Endothelial cell (in vitro differentiated cells): Measurements from ENCODE around the gene TACO1. TPM values are rescaled to one million over a fixed set of nuclear protein-coding genes. Genes with fewer than 3 reads are reported as not detected.

ENCODE experiments used
- DNase-seq: peaks from one replicate; pipeline ENCODE4 v3.0.0; 2021; ENCODE audit warnings: low spot score
- H3K27ac Mint-ChIP-seq: one replicate; pipeline ENCODE4 v1.8.0; 2021; ENCODE audit warnings: mixed read lengths, inconsistent platforms; ENCODE audit not compliant: unreplicated experiment
- H3K27me3 Mint-ChIP-seq: one replicate; pipeline ENCODE4 v1.8.0; 2021; ENCODE audit warnings: mild to moderate bottlenecking, moderate library complexity, mixed read lengths, inconsistent platforms; ENCODE audit not compliant: unreplicated experiment
- H3K36me3 Mint-ChIP-seq: one replicate; pipeline ENCODE4 v1.8.0; 2021; ENCODE audit warnings: mild to moderate bottlenecking, low read depth, mixed read lengths, inconsistent platforms; ENCODE audit not compliant: unreplicated experiment
- H3K4me1 Mint-ChIP-seq: one replicate; pipeline ENCODE4 v1.8.0; 2021; ENCODE audit warnings: mild to moderate bottlenecking, mixed read lengths, inconsistent platforms; ENCODE audit not compliant: unreplicated experiment
- H3K4me3 Mint-ChIP-seq: one replicate; pipeline ENCODE4 v1.8.0; 2021; ENCODE audit warnings: mild to moderate bottlenecking, mixed read lengths, inconsistent platforms; ENCODE audit not compliant: unreplicated experiment
- H3K9me3 Mint-ChIP-seq: one replicate; pipeline ENCODE4 v1.8.0; 2021; ENCODE audit warnings: mixed read lengths, inconsistent platforms; ENCODE audit not compliant: unreplicated experiment
- total RNA-seq: library from RNA; stranded (reverse); fragmentation: NEBNext Ultra II Directional; extraction: Animal tissue kit (Norgen Biotek cat#: 25700); gene quantifications from one replicate; pipeline ENCODE4 v1.2.1, GENCODE V29; 2021; ENCODE audit not compliant: unreplicated experiment
- TF ChIP-seq, protein P1 (sequence below): fragments of 200-600 bp; sonication (generic); IDR thresholded peaks from one replicate; pipeline ENCODE4 v1.5.0; 2021; ENCODE audit warnings: antibody characterized with exemption; ENCODE audit not compliant: unreplicated experiment

TACO1 gene
- total RNA-seq, 1 donor from 2014 or later, result 19.4 TPM

DNA sequence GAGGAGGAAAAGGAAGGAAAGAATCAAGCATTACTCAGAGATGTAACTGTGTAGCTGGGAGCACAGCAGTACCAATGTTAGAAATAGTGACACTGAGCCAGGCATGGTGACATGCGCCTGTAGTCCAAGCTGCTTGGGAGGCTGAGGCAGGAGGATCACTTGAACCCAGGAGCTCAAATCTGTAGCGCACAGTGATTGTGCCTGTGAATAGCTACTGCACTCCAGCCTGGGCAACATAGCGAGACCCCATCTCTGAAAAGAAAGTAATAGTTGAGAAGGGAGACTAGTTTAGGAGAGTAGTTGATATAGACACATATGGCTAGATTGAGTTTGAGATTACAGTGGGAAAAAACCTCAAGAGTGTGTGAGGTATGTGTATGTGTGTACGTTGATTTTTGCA, 39.3 kb downstream of the TACO1 start:
- Mint-ChIP-seq H3K27me3 (peaks cover 5% of the 10 kb centered on the region), H3K9me3 (no peaks in the 10 kb centered on the region), H3K4me3 (no peak overlapping the region), H3K36me3 (peaks cover 38% of the 10 kb centered on the region), H3K4me1 (peaks cover 44% of the 10 kb centered on the region), H3K27ac (no peak overlapping the region)
- TF ChIP-seq, protein P1, sequence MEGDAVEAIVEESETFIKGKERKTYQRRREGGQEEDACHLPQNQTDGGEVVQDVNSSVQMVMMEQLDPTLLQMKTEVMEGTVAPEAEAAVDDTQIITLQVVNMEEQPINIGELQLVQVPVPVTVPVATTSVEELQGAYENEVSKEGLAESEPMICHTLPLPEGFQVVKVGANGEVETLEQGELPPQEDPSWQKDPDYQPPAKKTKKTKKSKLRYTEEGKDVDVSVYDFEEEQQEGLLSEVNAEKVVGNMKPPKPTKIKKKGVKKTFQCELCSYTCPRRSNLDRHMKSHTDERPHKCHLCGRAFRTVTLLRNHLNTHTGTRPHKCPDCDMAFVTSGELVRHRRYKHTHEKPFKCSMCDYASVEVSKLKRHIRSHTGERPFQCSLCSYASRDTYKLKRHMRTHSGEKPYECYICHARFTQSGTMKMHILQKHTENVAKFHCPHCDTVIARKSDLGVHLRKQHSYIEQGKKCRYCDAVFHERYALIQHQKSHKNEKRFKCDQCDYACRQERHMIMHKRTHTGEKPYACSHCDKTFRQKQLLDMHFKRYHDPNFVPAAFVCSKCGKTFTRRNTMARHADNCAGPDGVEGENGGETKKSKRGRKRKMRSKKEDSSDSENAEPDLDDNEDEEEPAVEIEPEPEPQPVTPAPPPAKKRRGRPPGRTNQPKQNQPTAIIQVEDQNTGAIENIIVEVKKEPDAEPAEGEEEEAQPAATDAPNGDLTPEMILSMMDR, result no peak
- no peak for DNase-seq

DNA sequence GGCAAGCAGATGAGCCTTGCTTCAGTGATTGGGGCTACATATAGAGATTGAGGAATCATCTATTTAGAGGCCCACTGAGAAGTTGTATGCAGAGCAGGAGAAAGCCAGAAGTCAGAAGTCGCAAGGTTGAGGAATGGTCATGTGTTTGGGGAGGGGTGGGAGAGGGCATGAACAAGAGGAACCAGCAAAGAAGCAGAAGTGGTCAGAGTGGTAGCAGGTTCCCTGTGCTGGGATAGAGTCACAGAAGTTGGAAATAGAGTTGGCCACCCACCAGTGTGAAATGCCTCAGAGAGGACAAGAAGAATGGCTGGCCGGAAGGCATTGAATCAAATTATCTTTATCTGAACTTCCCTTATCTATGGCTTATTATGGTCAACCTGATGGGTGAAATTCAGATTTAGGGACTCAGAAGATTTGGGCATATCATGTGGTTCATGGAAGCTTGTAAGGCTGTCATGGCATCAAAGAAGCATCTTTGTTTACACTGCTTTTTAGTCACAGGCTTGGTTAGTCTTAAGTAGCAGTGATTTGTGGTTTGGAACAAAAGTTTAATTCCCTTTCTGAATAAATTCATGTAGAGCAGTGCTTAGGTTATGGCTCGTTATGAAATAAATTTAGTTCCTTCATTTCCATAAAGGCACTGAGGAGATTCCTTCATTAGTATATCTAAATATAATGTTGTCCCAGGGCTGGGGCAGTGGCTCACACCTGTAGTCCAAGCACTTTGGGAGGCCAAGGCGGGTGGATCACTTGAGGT, 41.2 kb downstream of the TACO1 start:
- Mint-ChIP-seq H3K4me3 (no peak overlapping the region), H3K27me3 (peaks cover under 1% of the 10 kb centered on the region), H3K9me3 (no peaks in the 10 kb centered on the region), H3K4me1 (peaks cover 37% of the 10 kb centered on the region), H3K36me3 (peaks cover 37% of the 10 kb centered on the region), H3K27ac (no peak overlapping the region)
- DNase-seq, result no peak
- TF ChIP-seq, protein P1, result no peak

DNA sequence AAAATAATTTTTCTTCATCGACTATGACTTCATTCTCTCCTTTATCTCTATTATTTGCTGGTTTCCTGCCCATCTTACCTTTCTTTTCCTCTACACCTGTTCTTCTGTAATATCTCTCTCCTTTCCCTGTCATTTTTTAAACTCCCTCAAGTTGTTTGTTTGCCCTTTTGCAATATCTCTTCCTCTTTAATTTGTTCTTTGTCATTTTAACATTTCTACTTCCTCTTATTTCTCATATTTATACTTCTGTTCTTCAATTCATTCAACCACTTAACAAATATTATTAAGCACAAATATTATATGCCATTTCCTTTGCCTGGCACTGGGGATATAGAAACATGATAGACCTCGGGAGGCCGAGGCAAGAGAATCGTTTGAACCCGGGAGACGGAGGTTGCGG, 44.2 kb downstream of the TACO1 start:
- no peaks in the 10 kb centered on the region for H3K27me3 Mint-ChIP-seq
- TF ChIP-seq, protein P1, result no peak
- no peak overlapping the region for H3K27ac Mint-ChIP-seq
- H3K36me3 Mint-ChIP-seq, result peaks cover 45% of the 10 kb centered on the region
- H3K4me3 Mint-ChIP-seq, result no peak overlapping the region
- no peaks in the 10 kb centered on the region for H3K9me3 Mint-ChIP-seq
- peaks cover 18% of the 10 kb centered on the region for H3K4me1 Mint-ChIP-seq
- DNase-seq, result no peak

DNA sequence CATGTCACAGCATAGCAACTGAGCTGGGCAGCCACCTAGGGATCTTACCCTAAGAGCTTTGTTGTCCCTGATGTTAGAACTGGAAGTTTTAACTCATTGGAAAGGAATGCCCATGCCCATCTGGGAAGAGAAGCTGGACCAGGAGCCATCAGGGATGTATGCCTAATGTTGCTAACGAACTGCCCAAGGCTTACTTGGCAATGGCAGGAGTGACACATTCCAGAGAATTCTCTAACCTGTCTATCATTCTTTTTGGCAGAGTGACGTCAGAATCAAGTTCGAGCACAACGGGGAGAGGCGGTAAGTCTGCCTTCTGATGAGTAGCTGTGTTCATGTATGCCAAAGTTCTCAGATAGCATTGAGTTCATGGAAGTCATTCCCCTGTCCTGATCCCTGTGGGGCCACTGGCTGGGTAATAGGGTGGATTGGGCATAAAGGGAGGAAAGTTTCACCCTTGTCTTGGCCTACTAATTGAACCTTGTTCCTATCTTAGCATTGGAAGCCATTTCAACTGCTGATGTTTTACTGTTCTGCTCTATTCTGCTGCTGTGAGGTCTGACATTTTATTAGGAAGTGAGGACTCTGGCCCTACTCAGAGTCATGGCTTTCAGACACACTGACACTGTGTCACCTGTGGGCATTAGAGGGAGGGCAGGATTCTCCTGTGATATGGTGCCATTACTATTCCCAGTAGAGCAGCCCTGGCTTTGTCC, 45.2 kb downstream of the TACO1 start:
- TF ChIP-seq, protein P1, result no peak
- H3K4me3 Mint-ChIP-seq, result peak overlapping the region; percentile 15
- no peak overlapping the region for H3K27ac Mint-ChIP-seq
- peaks cover 15% of the 10 kb centered on the region for H3K4me1 Mint-ChIP-seq
- no peak for DNase-seq
- H3K36me3 Mint-ChIP-seq, result peaks cover 44% of the 10 kb centered on the region
- H3K27me3 Mint-ChIP-seq, result no peaks in the 10 kb centered on the region
- H3K9me3 Mint-ChIP-seq, result no peaks in the 10 kb centered on the region

DNA sequence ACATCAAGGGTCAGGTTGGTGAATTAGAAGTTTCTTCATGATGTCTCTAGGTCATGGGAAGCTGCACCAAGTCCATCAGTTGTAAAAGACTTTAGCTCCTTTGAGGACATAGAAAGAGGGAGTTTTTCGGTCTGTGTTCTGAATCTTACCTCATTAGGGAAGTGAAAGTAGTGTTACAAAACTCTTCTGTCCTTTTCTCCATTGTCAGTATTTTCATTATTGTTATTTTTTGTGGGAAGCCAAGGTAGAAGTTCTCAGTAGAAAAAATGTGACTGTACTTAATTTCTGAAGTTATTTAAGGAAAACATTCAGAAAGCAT, 45.8 kb downstream of the TACO1 start:
- Mint-ChIP-seq H3K36me3 (peaks cover 43% of the 10 kb centered on the region), H3K27ac (no peak overlapping the region), H3K27me3 (no peaks in the 10 kb centered on the region), H3K4me1 (peaks cover 15% of the 10 kb centered on the region), H3K4me3 (peak overlapping the region; percentile 15), H3K9me3 (no peaks in the 10 kb centered on the region)
- DNase-seq, result no peak
- TF ChIP-seq, protein P1, result no peak
